ENCODE data around the gene KLF16. TPM values are rescaled to one million over a fixed set of nuclear protein-coding genes. Genes with fewer than 3 reads are reported as not detected.
"Not testable (repeated sequence)": the region's sequence is repeated elsewhere in the genome, so short reads cannot be mapped to it uniquely, and the experiment has no call there.

The KLF16 gene
- total RNA-seq = 8.6 and 9.7 TPM in 2 replicates
- 24.3 TPM for polyA plus RNA-seq (2012)

- DNase-seq (ENCODE audit: low read depth) = no peak
Observed at GRCh38 chr19:1863328-1863637, at the start of gene KLF16. Gene KLF16 (minus strand): TSS chr19:1863579. CDS start chr19:1863497, 82 bp downstream.

GRCh38 chr19:1912760-1913505 is 49.6 kb upstream of the KLF16 start:
- no peak for DNase-seq (ENCODE audit: low read depth)

GRCh38 chr19:1911995-1912394 is 48.6 kb upstream of the KLF16 start:
- DNase-seq (ENCODE audit: low read depth) = no peak

GRCh38 chr19:1911098-1911497 is 47.7 kb upstream of the KLF16 start:
- DNase-seq (ENCODE audit: low read depth) = no peak

GRCh38 chr19:1910177-1910576 is 46.8 kb upstream of the KLF16 start:
- no peak for DNase-seq (ENCODE audit: low read depth)

- DNase-seq (ENCODE audit: low read depth) = peak; percentile 34
Observed at GRCh38 chr19:1909761-1910080, 46.3 kb upstream of the KLF16 start.

- no peak for DNase-seq (ENCODE audit: low read depth)
Observed at GRCh38 chr19:1908364-1908678, 44.9 kb upstream of the KLF16 start.

GRCh38 chr19:1907563-1908363 is 44.4 kb upstream of the KLF16 start:
- no peak for DNase-seq (ENCODE audit: low read depth)

GRCh38 chr19:1906985-1907562 is 43.7 kb upstream of the KLF16 start:
- DNase-seq (ENCODE audit: low read depth) = no peak

- no peak for DNase-seq (ENCODE audit: low read depth)
Observed at GRCh38 chr19:1905863-1906375, 42.5 kb upstream of the KLF16 start.

GRCh38 chr19:1905110-1905862 is 41.9 kb upstream of the KLF16 start, which contains the start of the genes ADAT3 and SCAMP4:
Gene ADAT3 (plus strand): TSS chr19:1905399. CDS start chr19:1912048, 6,649 bp downstream.
Gene SCAMP4 (plus strand): TSS chr19:1905399. CDS start chr19:1915020, 9,621 bp downstream.
- DNase-seq (ENCODE audit: low read depth) = peak; percentile 99

GRCh38 chr19:1904860-1905109 is 41.4 kb upstream of the KLF16 start:
- DNase-seq (ENCODE audit: low read depth) = no peak

- DNase-seq (ENCODE audit: low read depth) = no peak
Observed at GRCh38 chr19:1902923-1903322, 39.5 kb upstream of the KLF16 start.

GRCh38 chr19:1901940-1902404 is 38.6 kb upstream of the KLF16 start:
- DNase-seq (ENCODE audit: low read depth) = no peak

- no peak for DNase-seq (ENCODE audit: low read depth)
Observed at GRCh38 chr19:1896508-1896907, 33.1 kb upstream of the KLF16 start.

GRCh38 chr19:1893791-1894190 is 30.4 kb upstream of the KLF16 start:
- no peak for DNase-seq (ENCODE audit: low read depth)

- no peak for DNase-seq (ENCODE audit: low read depth)
Observed at GRCh38 chr19:1889907-1890306, 26.5 kb upstream of the KLF16 start.

GRCh38 chr19:1888385-1888784 is 25.0 kb upstream of the KLF16 start:
- no peak for DNase-seq (ENCODE audit: low read depth)

GRCh38 chr19:1886360-1886759 is 23.0 kb upstream of the KLF16 start:
- not testable (repeated sequence) for DNase-seq (ENCODE audit: low read depth)

GRCh38 chr19:1885398-1886119 is 22.2 kb upstream of the KLF16 start, which contains the start of gene ABHD17A:
Gene ABHD17A (minus strand): TSS chr19:1885496. CDS start chr19:1881566, 3,930 bp downstream.
- peak; percentile 93 for DNase-seq (ENCODE audit: low read depth)

Data from myocyte (in vitro differentiated cells).